Measurements from ENCODE around the gene STUM. TPM values are rescaled to one million over a fixed set of nuclear protein-coding genes. Genes with fewer than 3 reads are reported as not detected.

STUM gene
- total and polyA plus RNA-seq, 8 donors: 0.15 to 2.1 (median 1.4) TPM

GRCh38 chr1:226651041-226651731 is 102.6 kb downstream of the STUM start:
- intact Hi-C loops (cut with DNase I): no loop called here
- no peaks in the 10 kb centered on the region for H3K9me3 ChIP-seq
- H3K4me1 ChIP-seq: peaks cover 8 to 48% of the 10 kb centered on the region in 2 donors
- no peak for DNase-seq
- H3K4me3 ChIP-seq: no peak overlapping the region
- peaks cover 4 to 28% of the 10 kb centered on the region in 2 donors for H3K36me3 ChIP-seq
- no peak for TF ChIP-seq CTCF (IDR thresholded peaks at IDR 0.05)
- H3K27me3 ChIP-seq: no peaks in the 10 kb centered on the region
- ATAC-seq: no peak
- no peak overlapping the region for H3K27ac ChIP-seq

GRCh38 chr1:226651732-226652105 is 103.2 kb downstream of the STUM start:
- Histone ChIP-seq H3K27me3 (no peaks in the 10 kb centered on the region), H3K36me3 (peaks cover 4 to 23% of the 10 kb centered on the region in 2 donors), H3K4me1 (peaks cover 14 to 54% of the 10 kb centered on the region in 2 donors), H3K4me3 (no peak overlapping the region), H3K27ac (no peak overlapping the region), H3K9me3 (no peaks in the 10 kb centered on the region)
- no peak for ATAC-seq
- intact Hi-C loops (cut with DNase I): no loop called here
- TF ChIP-seq CTCF (IDR thresholded peaks at IDR 0.05): no peak
- no peak for DNase-seq

- H3K4me3 ChIP-seq: no peak overlapping the region
- no peaks in the 10 kb centered on the region for H3K27me3 ChIP-seq
- no peak overlapping the region for H3K27ac ChIP-seq
- ATAC-seq (no peak), DNase-seq (no peak)
- H3K36me3 ChIP-seq: peaks cover 0 to 14% of the 10 kb centered on the region in 2 donors
- intact Hi-C loops (cut with DNase I): no loop called here
- no peak for TF ChIP-seq CTCF (IDR thresholded peaks at IDR 0.05)
- H3K4me1 ChIP-seq: peaks cover 17 to 63% of the 10 kb centered on the region in 2 donors
- no peaks in the 10 kb centered on the region for H3K9me3 ChIP-seq
Observed at GRCh38 chr1:226652613-226653012, 104.0 kb downstream of the STUM start.

- Histone ChIP-seq H3K27ac (peak overlapping the region in 1 of 2 donors; percentile 69), H3K4me1 (peaks cover 17 to 70% of the 10 kb centered on the region in 2 donors), H3K27me3 (no peaks in the 10 kb centered on the region), H3K4me3 (no peak overlapping the region), H3K36me3 (peaks cover 0 to 6% of the 10 kb centered on the region in 2 donors), H3K9me3 (no peaks in the 10 kb centered on the region)
- intact Hi-C loops (cut with DNase I): no loop called here
- peak; percentile 18 for ATAC-seq
- TF ChIP-seq CTCF (IDR thresholded peaks at IDR 0.05): no peak
- DNase-seq: no peak
Observed at GRCh38 chr1:226653311-226653921, 104.9 kb downstream of the STUM start.

- H3K4me1 ChIP-seq: peaks cover 17 to 77% of the 10 kb centered on the region in 2 donors
- DNase-seq: no peak
- H3K36me3 ChIP-seq: no peaks in the 10 kb centered on the region
- H3K4me3 ChIP-seq: no peak overlapping the region
- intact Hi-C loops (cut with DNase I): no loop called here
- H3K27me3 ChIP-seq: no peaks in the 10 kb centered on the region
- ATAC-seq: no peak
- no peak for TF ChIP-seq CTCF (IDR thresholded peaks at IDR 0.05)
- H3K9me3 ChIP-seq: no peaks in the 10 kb centered on the region
- peak overlapping the region; percentile 53 to 69 for H3K27ac ChIP-seq
Observed at GRCh38 chr1:226654046-226654667, 105.6 kb downstream of the STUM start.

Measured in left lung (tissue), 10 donors.